Naive thymus-derived CD4-positive, alpha-beta T cell (primary cell): Measurements from ENCODE around the gene MMD. TPM values are rescaled to one million over a fixed set of nuclear protein-coding genes. Genes with fewer than 3 reads are reported as not detected.
"Not testable (repeated sequence)": the region's sequence is repeated elsewhere in the genome, so short reads cannot be mapped to it uniquely, and the experiment has no call there.

Experiments
- ATAC-seq: fragments of 150-1000 bp; cut with Tn5 transposase; 2 replicates; pipeline ENCODE4 v1.10.0; 2021; ENCODE audit warnings: mild to moderate bottlenecking, moderate library complexity
- CTCF ChIA-PET: fragments of 350-600 bp; sonication (Branson Sonifier 250); formaldehyde crosslinking; loops from one replicate; lab custom pipeline; 2021; ENCODE audit warnings: antibody characterized with exemption; lab: Charles Lee
- POLR2A ChIA-PET: fragments of 350-600 bp; sonication (Branson Sonifier 250); formaldehyde crosslinking; loops from one replicate; lab custom pipeline; 2021; ENCODE audit warnings: antibody characterized with exemption, inconsistent platforms; lab: Charles Lee
- DNase-seq, 9 donors: peaks; one replicate each; pipeline versions ENCODE4 v3.0.0 to v3.0.0-alpha.2; 2020 to 2022; ENCODE audit warnings: mixed read lengths in 1 of 9
- H3K27ac ChIP-seq: one replicate; pipeline ENCODE4 v1.7.0; 2013; ENCODE audit warnings: mild to moderate bottlenecking, low read depth, low read length, moderate library complexity
- H3K27me3 ChIP-seq, 2 donors: one replicate each; pipeline ENCODE4 v1.7.0; 2013; ENCODE audit warnings: low read length in 2 of 2, mild to moderate bottlenecking in 2 of 2, moderate library complexity in 2 of 2; ENCODE audit not compliant: control insufficient read depth in 2 of 2, insufficient read depth in 2 of 2
- H3K36me3 ChIP-seq, 3 experiments: 1 replicate in 2 of 3; 2 replicates in 1 of 3; pipeline ENCODE4 v1.7.0; 2013; ENCODE audit warnings: low read length in 3 of 3, mild to moderate bottlenecking in 3 of 3, moderate library complexity in 1 of 3; ENCODE audit not compliant: insufficient read depth in 3 of 3, control insufficient read depth in 2 of 3
- H3K4me1 ChIP-seq, 2 donors: one replicate each; pipeline ENCODE4 v1.7.0; 2013; ENCODE audit warnings: low read length in 2 of 2, mild to moderate bottlenecking in 2 of 2, moderate library complexity in 1 of 2; ENCODE audit not compliant: control insufficient read depth in 2 of 2, insufficient read depth in 2 of 2
- H3K4me3 ChIP-seq: 2 replicates; pipeline ENCODE4 v1.7.0; 2013; ENCODE audit warnings: mild to moderate bottlenecking, low read length
- H3K9me3 ChIP-seq, 3 experiments: 1 replicate in 2 of 3; 2 replicates in 1 of 3; pipeline ENCODE4 v1.7.0; 2013; ENCODE audit warnings: low read length in 3 of 3; ENCODE audit not compliant: control insufficient read depth in 2 of 3
- H3K27ac Mint-ChIP-seq, 9 donors: one replicate each; pipeline ENCODE4 v1.8.0; 2020 to 2022; ENCODE audit warnings: mixed read lengths in 9 of 9, mild to moderate bottlenecking in 8 of 9, moderate library complexity in 5 of 9, inconsistent platforms in 2 of 9
- H3K27me3 Mint-ChIP-seq, 5 donors: one replicate each; pipeline ENCODE4 v1.8.0; 2021 to 2022; ENCODE audit warnings: mixed read lengths in 5 of 5, mild to moderate bottlenecking in 1 of 5
- H3K36me3 Mint-ChIP-seq, 5 donors: one replicate each; pipeline ENCODE4 v1.8.0; 2020 to 2022; ENCODE audit warnings: mixed read lengths in 5 of 5, mild to moderate bottlenecking in 3 of 5, inconsistent platforms in 1 of 5
- H3K4me1 Mint-ChIP-seq, 7 donors: one replicate each; pipeline ENCODE4 v1.8.0; 2020 to 2022; ENCODE audit warnings: mixed read lengths in 7 of 7, mild to moderate bottlenecking in 3 of 7, inconsistent platforms in 1 of 7
- H3K4me3 Mint-ChIP-seq, 10 donors: one replicate each; pipeline ENCODE4 v1.8.0; 2020 to 2022; ENCODE audit warnings: mild to moderate bottlenecking in 10 of 10, mixed read lengths in 10 of 10, moderate library complexity in 6 of 10, inconsistent platforms in 2 of 10
- H3K9me3 Mint-ChIP-seq, 11 donors: one replicate each; pipeline ENCODE4 v1.8.0; 2020 to 2022; ENCODE audit warnings: mixed read lengths in 11 of 11, mild to moderate bottlenecking in 4 of 11, inconsistent platforms in 1 of 11, moderate library complexity in 1 of 11
- intact Hi-C, 2 donors: fragments of 100-400 bp; cut with micrococcal nuclease; formaldehyde crosslinking; loops; one replicate each; pipeline ENCODE4 v1.15.1; 2023
- polyA plus RNA-seq, 2 donors: library from polyadenylated mRNA; unstranded; fragments of 300-500 nt; fragmentation: Illumina TruSeq; gene quantifications; one replicate each; pipeline ENCODE4 v1.2.3, GENCODE V29; 2021
- total RNA-seq, 6 experiments: library from RNA in 5 of 6; stranded (reverse) in 5 of 6; gene quantifications; 1 replicate in 5 of 6; 2 replicates in 1 of 6; pipeline ENCODE4 v1.2.3 and lab custom pipeline; 2021 to 2026

The MMD gene
- total and polyA plus RNA-seq, 7 experiments from 2014 or later = 5.2 to 35.3 (median 11.2) TPM

DNA sequence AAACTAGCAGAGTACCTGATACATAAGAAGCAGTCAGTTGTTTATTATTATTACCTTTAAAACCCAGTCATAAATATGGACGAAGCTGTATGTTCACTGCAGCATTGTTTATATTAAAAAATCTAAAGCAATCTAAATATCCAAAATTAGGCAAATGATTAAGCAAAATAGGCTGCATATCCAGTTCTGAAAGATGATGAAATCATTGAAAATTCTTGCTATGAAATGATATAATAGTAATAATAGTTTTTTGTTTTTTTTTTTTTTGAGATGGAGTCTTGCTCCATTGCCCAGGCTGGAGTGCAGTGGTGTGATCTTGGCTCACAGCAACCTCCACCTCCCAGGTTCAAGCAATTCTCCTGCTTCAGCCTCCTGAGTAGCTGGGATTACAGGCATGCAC is 31.9 kb downstream of the MMD start:
- H3K9me3 Mint-ChIP-seq, CTCF ChIA-PET, ATAC-seq, DNase-seq, H3K4me3 ChIP-seq, H3K36me3 ChIP-seq, H3K4me1 Mint-ChIP-seq, POLR2A ChIA-PET, H3K27me3 ChIP-seq, H3K4me1 ChIP-seq, H3K27me3 Mint-ChIP-seq, H3K27ac Mint-ChIP-seq, H3K27ac ChIP-seq, H3K4me3 Mint-ChIP-seq, H3K9me3 ChIP-seq: not testable (repeated sequence)
- H3K36me3 Mint-ChIP-seq = peaks cover 0 to 13% (median 4%) of the 10 kb centered on the region in 5 donors
- intact Hi-C loops = loop anchor here in 1 of 2 donors (2.0 kb wide), 1 partner anchor 19 kb away; no protein-coding TSS in a partner anchor

GRCh38 chr17:55388842-55389241 is 32.8 kb downstream of the MMD start:
- ATAC-seq = no peak
- no peaks in the 10 kb centered on the region for H3K36me3 ChIP-seq
- H3K4me3 ChIP-seq = no peak overlapping the region
- intact Hi-C loops = loop anchor here in 1 of 2 donors (2.0 kb wide), 1 partner anchor 20 kb away; no protein-coding TSS in a partner anchor
- Mint-ChIP-seq H3K4me3 (no peak overlapping the region), H3K27me3 (peaks cover 0 to 13% (median 0%) of the 10 kb centered on the region in 5 donors), H3K36me3 (peaks cover 0 to 8% (median 4%) of the 10 kb centered on the region in 5 donors), H3K4me1 (peaks cover 0 to 1% (median 0%) of the 10 kb centered on the region in 7 donors), H3K27ac (no peak overlapping the region), H3K9me3 (peaks cover 0 to 4% (median 0%) of the 10 kb centered on the region in 11 donors)
- ChIA-PET CTCF (interaction anchor here (0.5 kb wide), 1 partner anchor 131 kb away, joined by 3 read pairs; no protein-coding TSS in a partner anchor), POLR2A (no interaction called here)
- no peak for DNase-seq
- H3K27ac ChIP-seq = no peak overlapping the region
- H3K4me1 ChIP-seq = no peaks in the 10 kb centered on the region
- no peaks in the 10 kb centered on the region for H3K27me3 ChIP-seq
- H3K9me3 ChIP-seq = no peaks in the 10 kb centered on the region

- no peak overlapping the region for H3K4me3 ChIP-seq
- peaks cover 0 to 13% (median 2%) of the 10 kb centered on the region in 5 donors for H3K27me3 Mint-ChIP-seq
- H3K4me1 ChIP-seq = no peaks in the 10 kb centered on the region
- no peaks in the 10 kb centered on the region for H3K36me3 ChIP-seq
- no peak for ATAC-seq
- no peak overlapping the region for H3K4me3 Mint-ChIP-seq
- no peaks in the 10 kb centered on the region for H3K27me3 ChIP-seq
- H3K27ac Mint-ChIP-seq = no peak overlapping the region
- peaks cover 0 to 4% (median 0%) of the 10 kb centered on the region in 11 donors for H3K9me3 Mint-ChIP-seq
- no peak overlapping the region for H3K27ac ChIP-seq
- no peaks in the 10 kb centered on the region for H3K4me1 Mint-ChIP-seq
- CTCF ChIA-PET = no interaction called here
- peaks cover 0 to 4% (median 0%) of the 10 kb centered on the region in 5 donors for H3K36me3 Mint-ChIP-seq
- H3K9me3 ChIP-seq = no peaks in the 10 kb centered on the region
- DNase-seq = no peak
- POLR2A ChIA-PET = no interaction called here
- intact Hi-C loops = no loop called here
Observed at GRCh38 chr17:55386796-55387332, 34.8 kb downstream of the MMD start.

- no peak overlapping the region for H3K4me3 Mint-ChIP-seq
- Histone ChIP-seq H3K27me3 (no peaks in the 10 kb centered on the region), H3K4me3 (no peak overlapping the region), H3K36me3 (no peaks in the 10 kb centered on the region), H3K27ac (no peak overlapping the region), H3K4me1 (no peaks in the 10 kb centered on the region), H3K9me3 (no peaks in the 10 kb centered on the region)
- ChIA-PET CTCF (no interaction called here), POLR2A (no interaction called here)
- no peak overlapping the region for H3K27ac Mint-ChIP-seq
- no peaks in the 10 kb centered on the region for H3K9me3 Mint-ChIP-seq
- H3K4me1 Mint-ChIP-seq = no peaks in the 10 kb centered on the region
- ATAC-seq (no peak), DNase-seq (no peak)
- no peaks in the 10 kb centered on the region for H3K36me3 Mint-ChIP-seq
- H3K27me3 Mint-ChIP-seq = peaks cover 0 to 20% (median 10%) of the 10 kb centered on the region in 5 donors
- intact Hi-C loops = no loop called here
Observed at GRCh38 chr17:55384643-55385232, 36.9 kb downstream of the MMD start.

DNA sequence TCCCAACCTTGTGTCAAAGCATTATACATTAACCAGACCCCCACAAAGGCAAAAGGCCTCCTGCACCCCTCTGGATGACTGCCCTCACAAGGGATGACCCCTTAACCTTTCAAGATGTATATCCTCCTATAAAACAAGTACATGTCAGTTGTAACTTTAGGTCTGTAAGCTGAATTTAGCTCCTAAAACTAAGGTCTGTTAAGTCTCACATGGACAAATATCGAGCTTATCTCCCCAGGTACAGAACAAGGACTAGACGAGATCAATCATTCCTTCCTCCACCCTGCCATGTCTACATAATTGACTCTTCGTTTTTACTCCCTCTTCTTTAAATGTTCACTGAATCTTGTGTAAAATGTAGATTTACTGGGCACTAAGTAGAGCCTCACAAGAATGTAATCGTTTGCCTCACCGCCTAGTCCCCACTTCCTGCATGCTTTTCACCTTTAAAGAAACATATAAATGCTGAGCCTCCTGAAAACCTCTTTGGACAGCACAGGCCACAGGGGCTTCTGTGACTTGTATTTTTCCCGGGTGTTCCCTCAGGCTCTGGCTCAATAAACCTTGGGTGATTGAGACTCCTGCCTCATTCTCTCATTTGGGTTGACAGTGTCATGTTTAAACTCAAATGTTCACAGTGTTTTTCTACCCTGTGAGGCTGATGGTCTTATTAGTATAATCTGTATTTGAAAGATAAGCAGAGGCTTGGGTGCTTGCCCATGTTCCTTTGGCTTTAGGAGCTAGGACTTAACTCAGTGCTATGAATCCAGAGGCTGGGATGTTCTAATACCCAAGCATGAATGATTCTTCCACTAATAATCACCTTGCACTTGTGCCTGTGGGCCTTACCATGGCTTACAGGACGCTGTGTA is 37.6 kb downstream of the MMD start:
- DNase-seq (no peak), ATAC-seq (no peak)
- no peaks in the 10 kb centered on the region for H3K4me1 ChIP-seq
- H3K27ac ChIP-seq = no peak overlapping the region
- no peaks in the 10 kb centered on the region for H3K9me3 ChIP-seq
- Mint-ChIP-seq H3K27ac (no peak overlapping the region), H3K4me1 (no peaks in the 10 kb centered on the region), H3K27me3 (peaks cover 0 to 20% (median 10%) of the 10 kb centered on the region in 5 donors), H3K9me3 (no peaks in the 10 kb centered on the region), H3K4me3 (no peak overlapping the region), H3K36me3 (no peaks in the 10 kb centered on the region)
- H3K36me3 ChIP-seq = no peaks in the 10 kb centered on the region
- ChIA-PET CTCF (no interaction called here), POLR2A (no interaction called here)
- intact Hi-C loops = no loop called here
- no peaks in the 10 kb centered on the region for H3K27me3 ChIP-seq
- H3K4me3 ChIP-seq = no peak overlapping the region

DNA sequence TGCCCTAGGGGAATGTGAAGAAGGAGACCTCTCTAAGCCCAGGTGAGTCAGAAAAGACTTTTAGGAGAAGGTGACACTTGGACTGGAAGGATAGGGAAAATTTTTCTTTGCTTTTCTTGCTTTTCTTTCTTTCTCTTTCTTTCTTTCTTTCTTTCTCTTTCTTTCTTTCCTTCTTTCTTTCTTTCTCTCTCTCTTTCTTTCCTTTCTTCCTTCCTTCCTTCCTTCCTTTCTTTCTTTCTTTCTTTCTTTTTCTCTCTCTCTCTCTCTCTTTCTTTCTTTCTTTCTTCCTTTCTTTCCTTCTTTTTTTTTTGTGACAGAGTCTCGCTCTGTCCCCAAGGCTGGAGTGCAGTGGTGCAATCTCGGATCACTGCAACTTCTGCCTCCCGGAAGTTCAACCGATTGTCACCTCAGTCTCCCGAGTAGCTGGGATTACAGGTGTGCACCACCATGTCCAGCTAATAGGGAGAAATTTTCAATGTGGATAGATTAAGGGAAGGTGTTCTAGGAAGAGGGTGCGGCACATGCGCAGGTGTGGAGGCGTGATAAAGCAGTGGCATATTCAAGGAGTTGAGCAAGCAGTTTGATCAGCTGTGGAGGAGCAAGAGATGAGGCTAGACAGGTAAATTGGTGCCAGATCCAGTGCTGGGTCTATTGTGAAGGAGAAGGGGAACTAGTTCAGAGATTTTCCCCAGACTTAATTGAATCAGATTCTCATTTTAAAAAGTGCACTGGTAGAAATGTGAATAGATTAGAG is 40.4 kb downstream of the MMD start:
- H3K4me1 ChIP-seq = no peaks in the 10 kb centered on the region
- no peak for DNase-seq
- ChIA-PET CTCF (interaction anchor here (0.6 kb wide), 1 partner anchor 44 kb away, joined by 3 read pairs; no protein-coding TSS in a partner anchor), POLR2A (no interaction called here)
- no peaks in the 10 kb centered on the region for H3K9me3 Mint-ChIP-seq
- no peak overlapping the region for H3K4me3 ChIP-seq
- no peaks in the 10 kb centered on the region for H3K36me3 Mint-ChIP-seq
- no peak for ATAC-seq
- no peak overlapping the region for H3K27ac Mint-ChIP-seq
- H3K27me3 Mint-ChIP-seq = peaks cover 0 to 24% (median 10%) of the 10 kb centered on the region in 5 donors
- no peaks in the 10 kb centered on the region for H3K27me3 ChIP-seq
- no peak overlapping the region for H3K27ac ChIP-seq
- H3K4me3 Mint-ChIP-seq = no peak overlapping the region
- intact Hi-C loops = no loop called here
- H3K36me3 ChIP-seq = no peaks in the 10 kb centered on the region
- H3K4me1 Mint-ChIP-seq = no peaks in the 10 kb centered on the region
- H3K9me3 ChIP-seq = no peaks in the 10 kb centered on the region
